Endodermal cell (in vitro differentiated cells): Measurements from ENCODE around the gene CLDN9. TPM values are rescaled to one million over a fixed set of nuclear protein-coding genes. Genes with fewer than 3 reads are reported as not detected.

ENCODE experiments used
- DNase-seq: peaks from one replicate; pipeline ENCODE4 v3.0.0-alpha.2; 2017
- H3K27ac ChIP-seq: 2 replicates; pipeline ENCODE4 v1.5.1; 2013; ENCODE audit warnings: mild to moderate bottlenecking, low read depth, low read length, moderate library complexity
- H3K27me3 ChIP-seq: 2 replicates; pipeline ENCODE4 v1.6.1; 2013; ENCODE audit warnings: mild to moderate bottlenecking, low read length, moderate library complexity; ENCODE audit not compliant: insufficient read depth, control insufficient read depth, poor library complexity, severe bottlenecking
- H3K36me3 ChIP-seq: 2 replicates; pipeline ENCODE4 v1.7.0; 2013; ENCODE audit warnings: mild to moderate bottlenecking, low read length, moderate library complexity; ENCODE audit not compliant: control insufficient read depth, insufficient read depth
- H3K4me1 ChIP-seq: one replicate; pipeline ENCODE4 v1.7.0; 2013; ENCODE audit warnings: low read length; ENCODE audit not compliant: control insufficient read depth, insufficient read depth
- H3K4me3 ChIP-seq: 2 replicates; pipeline ENCODE4 v1.5.1; 2013; ENCODE audit warnings: mild to moderate bottlenecking, low read length, moderate library complexity
- H3K9ac ChIP-seq: 2 replicates; pipeline ENCODE4 v1.6.1; 2013; ENCODE audit warnings: mild to moderate bottlenecking, low read length, moderate library complexity; ENCODE audit not compliant: poor library complexity, severe bottlenecking; ENCODE audit errors: extremely low read depth
- H3K9me3 ChIP-seq: 2 replicates; pipeline ENCODE4 v1.6.1; 2013; ENCODE audit warnings: mild to moderate bottlenecking, low read length, moderate library complexity; ENCODE audit not compliant: control insufficient read depth
- H3K27ac Mint-ChIP-seq: 2 replicates; pipeline ENCODE4 v1.8.0; 2020; ENCODE audit warnings: mixed read lengths
- H3K27me3 Mint-ChIP-seq: 2 replicates; pipeline ENCODE4 v1.8.0; 2021; ENCODE audit warnings: mild to moderate bottlenecking, mixed read lengths; ENCODE audit not compliant: insufficient read depth
- H3K36me3 Mint-ChIP-seq: 2 replicates; pipeline ENCODE4 v1.8.0; 2020; ENCODE audit warnings: low read depth, mixed read lengths
- H3K4me1 Mint-ChIP-seq: 2 replicates; pipeline ENCODE4 v1.8.0; 2020; ENCODE audit warnings: mixed read lengths
- H3K4me3 Mint-ChIP-seq: 2 replicates; pipeline ENCODE4 v1.8.0; 2020; ENCODE audit warnings: mild to moderate bottlenecking, moderate library complexity, mixed read lengths
- H3K9me3 Mint-ChIP-seq: 2 replicates; pipeline ENCODE4 v1.8.0; 2020; ENCODE audit warnings: mild to moderate bottlenecking, mixed read lengths
- WGBS, 2 experiments: methylation state at CpG; one replicate each; pipeline versions ENCODE4 v1.1.5 to v1.1.7; 2013; ENCODE audit warnings: missing lambda C conversion rate in 2 of 2, mixed read lengths in 1 of 2; ENCODE audit not compliant: insufficient coverage in 1 of 2, insufficient read length in 1 of 2; 5-methylcytosine and 5-hydroxymethylcytosine counted together
- total RNA-seq, 2 donors: library from RNA; stranded (reverse); fragmentation: NEBNext Ultra II Directional in 1 of 2; extraction: Animal tissue kit (Norgen Biotek cat#: 25700) in 1 of 2; gene quantifications; 2 replicates in 1 of 2; 3 replicates in 1 of 2; pipeline ENCODE4 v1.2.1, GENCODE V29; 2021
- TF ChIP-seq, protein P1 (sequence below): fragments of 200-600 bp; sonication (generic); conservative IDR thresholded peaks from 2 replicates; pipeline ENCODE4 v1.5.0; 2021; ENCODE audit warnings: antibody characterized with exemption, mild to moderate bottlenecking

Gene CLDN9
- total RNA-seq, 2 donors from 2014 or later: 0.18 TPM; not detected in 1

GRCh38 chr16:2988590-2989099 lies 24.1 kb upstream of the CLDN9 start:
- no peaks in the 10 kb centered on the region for H3K9me3 Mint-ChIP-seq
- DNase-seq: peak; percentile 66
- Histone ChIP-seq H3K27ac (no peak overlapping the region), H3K9me3 (no peaks in the 10 kb centered on the region), H3K36me3 (no peaks in the 10 kb centered on the region), H3K9ac (no peak overlapping the region), H3K4me3 (no peak overlapping the region), H3K27me3 (no peaks in the 10 kb centered on the region), H3K4me1 (no peaks in the 10 kb centered on the region)
- TF ChIP-seq, protein P1, sequence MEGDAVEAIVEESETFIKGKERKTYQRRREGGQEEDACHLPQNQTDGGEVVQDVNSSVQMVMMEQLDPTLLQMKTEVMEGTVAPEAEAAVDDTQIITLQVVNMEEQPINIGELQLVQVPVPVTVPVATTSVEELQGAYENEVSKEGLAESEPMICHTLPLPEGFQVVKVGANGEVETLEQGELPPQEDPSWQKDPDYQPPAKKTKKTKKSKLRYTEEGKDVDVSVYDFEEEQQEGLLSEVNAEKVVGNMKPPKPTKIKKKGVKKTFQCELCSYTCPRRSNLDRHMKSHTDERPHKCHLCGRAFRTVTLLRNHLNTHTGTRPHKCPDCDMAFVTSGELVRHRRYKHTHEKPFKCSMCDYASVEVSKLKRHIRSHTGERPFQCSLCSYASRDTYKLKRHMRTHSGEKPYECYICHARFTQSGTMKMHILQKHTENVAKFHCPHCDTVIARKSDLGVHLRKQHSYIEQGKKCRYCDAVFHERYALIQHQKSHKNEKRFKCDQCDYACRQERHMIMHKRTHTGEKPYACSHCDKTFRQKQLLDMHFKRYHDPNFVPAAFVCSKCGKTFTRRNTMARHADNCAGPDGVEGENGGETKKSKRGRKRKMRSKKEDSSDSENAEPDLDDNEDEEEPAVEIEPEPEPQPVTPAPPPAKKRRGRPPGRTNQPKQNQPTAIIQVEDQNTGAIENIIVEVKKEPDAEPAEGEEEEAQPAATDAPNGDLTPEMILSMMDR: no peak
- WGBS, 2 experiments: 82% methylated on average over 3 to 8 of the region's 8 CpGs
- no peaks in the 10 kb centered on the region for H3K27me3 Mint-ChIP-seq
- H3K4me3 Mint-ChIP-seq: no peak overlapping the region
- no peaks in the 10 kb centered on the region for H3K36me3 Mint-ChIP-seq
- H3K27ac Mint-ChIP-seq: no peak overlapping the region
- peaks cover 7% of the 10 kb centered on the region for H3K4me1 Mint-ChIP-seq

DNA sequence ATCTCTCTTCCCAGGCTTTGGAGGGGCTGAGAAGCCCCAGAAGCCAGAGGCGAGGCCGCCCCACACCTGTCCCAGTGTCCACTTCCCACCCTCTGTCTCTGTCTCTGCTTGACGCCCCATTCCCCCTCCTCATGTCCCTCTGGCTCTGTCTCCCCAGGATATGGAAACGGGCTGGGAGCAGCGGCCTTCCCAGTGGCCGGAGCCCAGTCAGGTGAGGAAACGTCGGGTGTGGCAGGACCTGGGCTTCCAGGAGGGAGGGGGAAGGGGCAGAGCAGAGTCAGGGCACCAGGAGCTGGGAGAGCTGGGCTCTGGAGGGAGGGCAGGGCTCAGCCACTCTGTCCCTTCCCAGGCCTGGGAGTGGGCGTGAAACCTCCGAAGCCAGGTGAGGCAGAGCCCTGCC lies 21.8 kb upstream of the CLDN9 start:
- H3K4me1 ChIP-seq: no peaks in the 10 kb centered on the region
- no peaks in the 10 kb centered on the region for H3K27me3 Mint-ChIP-seq
- DNase-seq: peak; percentile 75

DNA sequence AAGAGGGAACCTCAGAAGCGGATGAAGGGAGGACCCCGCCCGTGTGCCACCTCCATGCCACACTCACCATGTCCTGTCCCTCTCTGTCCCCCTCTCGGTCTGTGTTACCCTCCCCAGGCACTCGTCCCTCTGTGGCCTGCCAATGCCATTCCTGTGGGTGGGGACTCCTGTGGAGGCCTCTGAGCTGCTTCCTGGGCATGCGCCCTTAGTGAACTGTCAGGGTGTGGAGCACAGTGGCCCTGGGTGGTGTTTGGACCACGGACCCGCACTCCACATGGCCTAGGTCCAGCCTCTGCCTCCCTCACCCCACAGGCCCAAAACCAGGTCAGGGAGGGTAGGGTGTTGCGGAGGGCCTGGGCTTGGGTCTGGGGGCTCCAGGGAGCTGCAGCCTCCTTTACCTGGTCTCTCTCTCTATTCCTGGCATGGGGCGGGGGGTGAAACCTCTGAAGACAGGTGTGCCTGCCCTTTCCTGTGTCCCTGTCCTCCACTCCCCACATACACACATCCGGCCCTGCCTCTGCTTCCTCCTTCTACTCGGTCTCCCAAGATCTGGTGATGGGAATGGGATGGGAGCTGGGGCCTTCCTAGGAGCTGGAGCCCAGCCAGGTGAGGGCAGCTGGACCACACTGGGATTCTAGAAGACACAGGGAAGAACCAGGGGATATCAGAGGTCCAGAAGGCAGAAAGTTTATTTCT lies 21.0 kb upstream of the CLDN9 start:
- no peak overlapping the region for H3K27ac Mint-ChIP-seq
- no peaks in the 10 kb centered on the region for H3K27me3 ChIP-seq
- no peak overlapping the region for H3K9ac ChIP-seq

More for the DNA sequence above, 21.8 kb upstream of the CLDN9 start:
- WGBS, 2 experiments: 80 to 83% methylated on average over 2 to 10 of the region's 10 CpGs
- Histone ChIP-seq H3K9ac (no peak overlapping the region), H3K9me3 (no peaks in the 10 kb centered on the region), H3K4me3 (no peak overlapping the region), H3K27ac (no peak overlapping the region), H3K36me3 (no peaks in the 10 kb centered on the region), H3K27me3 (no peaks in the 10 kb centered on the region)
- TF ChIP-seq, protein P1: no peak
- Mint-ChIP-seq H3K27ac (no peak overlapping the region), H3K4me1 (peaks cover 7% of the 10 kb centered on the region), H3K36me3 (no peaks in the 10 kb centered on the region), H3K9me3 (no peaks in the 10 kb centered on the region), H3K4me3 (no peak overlapping the region)

More for the DNA sequence above, 21.0 kb upstream of the CLDN9 start:
- H3K4me1 Mint-ChIP-seq: peaks cover 7% of the 10 kb centered on the region
- Histone ChIP-seq H3K36me3 (no peaks in the 10 kb centered on the region), H3K4me3 (no peak overlapping the region), H3K9me3 (no peaks in the 10 kb centered on the region), H3K27ac (no peak overlapping the region), H3K4me1 (no peaks in the 10 kb centered on the region)
- H3K36me3 Mint-ChIP-seq: no peaks in the 10 kb centered on the region
- no peak overlapping the region for H3K4me3 Mint-ChIP-seq
- TF ChIP-seq, protein P1: no peak
- H3K27me3 Mint-ChIP-seq: no peaks in the 10 kb centered on the region
- H3K9me3 Mint-ChIP-seq: no peaks in the 10 kb centered on the region
- DNase-seq: no peak
- 90 to 94% methylated on average over 3 to 12 of the region's 12 CpGs for WGBS, 2 experiments
